Measurements from ENCODE around the gene SPOCK1.

DNA sequence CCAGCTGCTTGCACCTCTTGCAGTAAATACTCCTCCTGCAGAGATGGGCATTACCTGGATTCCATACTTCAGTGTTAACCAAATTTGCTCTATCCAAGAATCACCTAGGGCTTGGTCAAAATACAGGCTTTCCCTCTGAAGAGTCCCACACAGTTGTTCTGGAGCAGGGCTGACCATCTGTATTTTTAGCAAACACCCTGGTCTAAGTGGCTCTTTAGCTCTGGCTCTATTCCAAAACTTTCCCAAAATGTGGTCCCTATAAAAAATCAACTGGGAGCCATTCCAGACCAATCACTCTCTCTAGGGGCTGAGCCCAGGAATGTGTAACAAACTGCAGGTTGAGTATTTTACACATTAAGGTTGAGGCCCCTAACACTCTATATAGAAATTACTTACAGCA, 153.7 kb downstream of the SPOCK1 start:
- TF ChIP-seq EZH2 (IDR thresholded peaks at IDR 0.05) = no peak
- no peak for TF ChIP-seq POLR2AphosphoS5 (IDR thresholded peaks at IDR 0.05; ENCODE audit: borderline replicate concordance, low read depth, low read length)
- no peak for TF ChIP-seq FOXP2 (optimal IDR thresholded peaks at IDR 0.05; ENCODE audit: control extremely low read depth, extremely low read length, insufficient read depth)

All from SK-N-MC (cell line).